ENCODE measurements around the gene KLHDC3. TPM values are rescaled to one million over a fixed set of nuclear protein-coding genes. Genes with fewer than 3 reads are reported as not detected.

The KLHDC3 gene
- total and polyA plus RNA-seq, 2 of the 13 experiments (the other 11 are each of a cell fraction or from before 2014, with no cell fraction given), result 78.3 to 91.5 TPM

- TF ChIP-seq, protein P1, sequence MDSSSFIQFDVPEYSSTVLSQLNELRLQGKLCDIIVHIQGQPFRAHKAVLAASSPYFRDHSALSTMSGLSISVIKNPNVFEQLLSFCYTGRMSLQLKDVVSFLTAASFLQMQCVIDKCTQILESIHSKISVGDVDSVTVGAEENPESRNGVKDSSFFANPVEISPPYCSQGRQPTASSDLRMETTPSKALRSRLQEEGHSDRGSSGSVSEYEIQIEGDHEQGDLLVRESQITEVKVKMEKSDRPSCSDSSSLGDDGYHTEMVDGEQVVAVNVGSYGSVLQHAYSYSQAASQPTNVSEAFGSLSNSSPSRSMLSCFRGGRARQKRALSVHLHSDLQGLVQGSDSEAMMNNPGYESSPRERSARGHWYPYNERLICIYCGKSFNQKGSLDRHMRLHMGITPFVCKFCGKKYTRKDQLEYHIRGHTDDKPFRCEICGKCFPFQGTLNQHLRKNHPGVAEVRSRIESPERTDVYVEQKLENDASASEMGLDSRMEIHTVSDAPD (CRISPR knock-in tag; IDR thresholded peaks at IDR 0.05), result no peak
- TF ChIP-seq KMT2A (CRISPR knock-in tag; IDR thresholded peaks at IDR 0.05) (no peak), GTF2F1 (IDR thresholded peaks at IDR 0.05; ENCODE audit: low read length) (no peak), HOXA5 (CRISPR knock-in tag; IDR thresholded peaks at IDR 0.05) (no peak), ZFP1 (CRISPR knock-in tag; IDR thresholded peaks at IDR 0.05) (no peak), ZFY (CRISPR knock-in tag; IDR thresholded peaks at IDR 0.05) (no peak; the same call in 1 of the 2 replicates), SRY (CRISPR knock-in tag; IDR thresholded peaks at IDR 0.05) (no peak), GATAD2A (CRISPR knock-in tag; IDR thresholded peaks at IDR 0.05) (no peak), TEAD3 (CRISPR knock-in tag; optimal IDR thresholded peaks at IDR 0.05; ENCODE audit: borderline replicate concordance) (no peak), ZNF616 (CRISPR knock-in tag; IDR thresholded peaks at IDR 0.05; ENCODE audit: low read depth) (no peak), ZNF7 (CRISPR knock-in tag; IDR thresholded peaks at IDR 0.05) (no peak), MEIS2 (CRISPR knock-in tag; IDR thresholded peaks at IDR 0.05) (no peak), SKI (IDR thresholded peaks at IDR 0.05; ENCODE audit: partially characterized antibody) (no peak), MXD1 (CRISPR knock-in tag; IDR thresholded peaks at IDR 0.05) (no peak), TOE1 (CRISPR knock-in tag; IDR thresholded peaks at IDR 0.05) (no peak), PHB2 (IDR thresholded peaks at IDR 0.05; ENCODE audit: partially characterized antibody) (no peak), ZNF646 (CRISPR knock-in tag; IDR thresholded peaks at IDR 0.05) (no peak), ADNP (CRISPR knock-in tag; IDR thresholded peaks at IDR 0.05) (no peak), STAT5B (CRISPR knock-in tag; IDR thresholded peaks at IDR 0.05) (no peak), ZNF777 (CRISPR knock-in tag; IDR thresholded peaks at IDR 0.05) (no peak)
- TF ChIP-seq, protein P2, sequence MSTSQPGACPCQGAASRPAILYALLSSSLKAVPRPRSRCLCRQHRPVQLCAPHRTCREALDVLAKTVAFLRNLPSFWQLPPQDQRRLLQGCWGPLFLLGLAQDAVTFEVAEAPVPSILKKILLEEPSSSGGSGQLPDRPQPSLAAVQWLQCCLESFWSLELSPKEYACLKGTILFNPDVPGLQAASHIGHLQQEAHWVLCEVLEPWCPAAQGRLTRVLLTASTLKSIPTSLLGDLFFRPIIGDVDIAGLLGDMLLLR (CRISPR knock-in tag; IDR thresholded peaks at IDR 0.05), result no peak
- TF ChIP-seq, protein P3, sequence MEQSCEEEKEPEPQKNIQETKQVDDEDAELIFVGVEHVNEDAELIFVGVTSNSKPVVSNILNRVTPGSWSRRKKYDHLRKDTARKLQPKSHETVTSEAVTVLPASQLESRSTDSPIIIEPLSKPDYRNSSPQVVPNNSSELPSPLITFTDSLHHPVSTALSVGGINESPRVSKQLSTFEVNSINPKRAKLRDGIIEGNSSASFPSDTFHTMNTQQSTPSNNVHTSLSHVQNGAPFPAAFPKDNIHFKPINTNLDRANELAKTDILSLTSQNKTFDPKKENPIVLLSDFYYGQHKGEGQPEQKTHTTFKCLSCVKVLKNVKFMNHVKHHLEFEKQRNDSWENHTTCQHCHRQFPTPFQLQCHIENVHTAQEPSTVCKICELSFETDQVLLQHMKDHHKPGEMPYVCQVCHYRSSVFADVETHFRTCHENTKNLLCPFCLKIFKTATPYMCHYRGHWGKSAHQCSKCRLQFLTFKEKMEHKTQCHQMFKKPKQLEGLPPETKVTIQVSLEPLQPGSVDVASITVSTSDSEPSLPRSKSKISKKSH (CRISPR knock-in tag; IDR thresholded peaks at IDR 0.05; ENCODE audit: borderline replicate concordance), result no peak; the same call in 1 of the 2 replicates
Measured at GRCh38 chr6:43013097-43013842, 779 bp upstream of the KLHDC3 start (continued).
